GM10266 (cell line): ENCODE measurements around the gene OR10H1.
"Not testable (repeated sequence)": the region's sequence is repeated elsewhere in the genome, so short reads cannot be mapped to it uniquely, and the experiment has no call there.

Experiments
- DNase-seq: peaks from one replicate; pipeline ENCODE4 v3.0.0; 2012; ENCODE audit errors: extremely low spot score
- CTCF ChIP-seq: IDR thresholded peaks from 2 replicates; pipeline ENCODE4 v1.5.1; 2012; ENCODE audit warnings: mild to moderate bottlenecking, low read depth; ENCODE audit not compliant: control insufficient read depth, insufficient read depth; ENCODE audit errors: missing control alignments

The OR10H1 gene

DNA sequence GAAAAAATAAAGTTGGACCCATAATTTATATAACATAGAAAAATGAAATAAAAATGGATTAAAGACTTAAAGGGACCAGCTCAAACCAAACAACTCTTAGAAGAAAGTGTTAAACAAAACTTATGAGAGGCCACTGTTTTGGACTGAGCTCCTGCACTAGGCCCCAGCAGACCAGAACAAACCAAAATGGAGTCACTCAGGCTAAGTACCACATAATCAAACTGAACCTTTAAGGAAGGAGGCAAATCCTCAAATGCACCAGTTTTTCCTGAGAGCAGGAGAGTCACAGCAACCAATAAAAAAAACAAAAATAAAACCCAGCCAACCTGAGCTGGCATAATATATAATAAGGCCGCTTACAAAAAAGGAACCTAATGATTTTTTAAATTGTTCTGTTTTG is 10.3 kb upstream of the OR10H1 start:
- TF ChIP-seq CTCF = no peak
- no peak for DNase-seq

GRCh38 chr19:15820646-15821045 is 5.2 kb upstream of the OR10H1 start:
- TF ChIP-seq CTCF = no peak
- no peak for DNase-seq

- DNase-seq = no peak
- no peak for TF ChIP-seq CTCF
Measured at GRCh38 chr19:15813916-15814315, 1.5 kb downstream of the OR10H1 start.

DNA sequence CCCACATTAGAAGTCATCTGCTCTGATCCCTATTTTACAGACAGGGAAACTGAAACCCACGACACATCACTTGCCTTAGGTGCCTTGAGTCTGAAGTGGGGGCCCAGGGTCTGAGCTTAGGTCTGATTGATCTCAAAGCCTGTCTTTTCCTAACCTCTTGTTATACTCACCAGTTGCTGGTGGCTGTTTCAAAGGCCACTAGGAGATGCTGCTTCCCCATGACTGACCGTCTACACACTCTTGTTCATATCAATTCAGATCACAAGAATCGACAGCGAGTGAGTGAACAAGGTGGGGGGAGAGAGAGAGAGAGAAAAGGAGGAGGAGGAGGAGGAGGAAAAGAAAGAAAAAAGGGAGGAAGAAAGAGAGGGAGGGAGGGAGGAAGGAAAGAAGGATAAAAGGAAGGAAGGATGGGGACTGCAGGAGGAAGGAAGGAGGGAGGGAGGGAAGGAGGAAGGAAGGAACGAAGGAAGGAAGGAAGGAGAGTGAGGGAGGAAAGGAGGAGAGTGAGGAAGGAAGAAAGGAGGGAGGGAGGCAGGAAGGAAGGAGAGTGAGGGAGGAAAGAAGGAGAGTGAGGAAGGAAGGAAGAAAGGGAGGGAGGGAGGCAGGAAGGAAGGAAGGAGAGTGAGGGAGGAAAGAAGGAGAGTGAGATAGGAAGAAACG is 3.3 kb downstream of the OR10H1 start:
- DNase-seq = no peak
- no peak for TF ChIP-seq CTCF

- no peak for TF ChIP-seq CTCF
- no peak for DNase-seq
Measured at GRCh38 chr19:15811476-15811875, 4.0 kb downstream of the OR10H1 start.

- no peak for TF ChIP-seq CTCF
- no peak for DNase-seq
Measured at GRCh38 chr19:15810335-15810734, 5.1 kb downstream of the OR10H1 start.

GRCh38 chr19:15794279-15794678 is 21.2 kb downstream of the OR10H1 start:
- DNase-seq = not testable (repeated sequence)

- no peak for TF ChIP-seq CTCF
- DNase-seq = no peak
Measured at GRCh38 chr19:15790096-15790495, 25.4 kb downstream of the OR10H1 start.
